Nephron (organoid): Measurements from ENCODE around the gene CEP19.

Experiments
- H3K27ac Mint-ChIP-seq, 3 experiments: 2 replicates each; pipeline ENCODE4 v1.8.0; 2020; ENCODE audit warnings: mixed read lengths in 3 of 3, mild to moderate bottlenecking in 2 of 3, moderate library complexity in 1 of 3
- H3K27me3 Mint-ChIP-seq: 2 replicates; pipeline ENCODE4 v1.8.0; 2021; ENCODE audit warnings: low read depth, mild to moderate bottlenecking, moderate library complexity, mixed read lengths
- H3K36me3 Mint-ChIP-seq: 2 replicates; pipeline ENCODE4 v1.8.0; 2020; ENCODE audit warnings: low read depth, mixed read lengths
- H3K4me1 Mint-ChIP-seq: 2 replicates; pipeline ENCODE4 v1.8.0; 2020; ENCODE audit warnings: mixed read lengths
- H3K4me3 Mint-ChIP-seq, 3 experiments: 2 replicates each; pipeline ENCODE4 v1.8.0; 2020; ENCODE audit warnings: mild to moderate bottlenecking in 3 of 3, mixed read lengths in 3 of 3, moderate library complexity in 2 of 3
- H3K9me3 Mint-ChIP-seq: 2 replicates; pipeline ENCODE4 v1.8.0; 2020; ENCODE audit warnings: mixed read lengths
- TF ChIP-seq, protein P1 (sequence below), 3 experiments: fragments of 200-600 bp; sonication (generic); IDR thresholded peaks; one replicate each; pipeline ENCODE4 v1.5.0; 2021; ENCODE audit warnings: antibody characterized with exemption in 3 of 3; ENCODE audit not compliant: unreplicated experiment in 3 of 3

Gene CEP19, protein sequence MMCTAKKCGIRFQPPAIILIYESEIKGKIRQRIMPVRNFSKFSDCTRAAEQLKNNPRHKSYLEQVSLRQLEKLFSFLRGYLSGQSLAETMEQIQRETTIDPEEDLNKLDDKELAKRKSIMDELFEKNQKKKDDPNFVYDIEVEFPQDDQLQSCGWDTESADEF

DNA sequence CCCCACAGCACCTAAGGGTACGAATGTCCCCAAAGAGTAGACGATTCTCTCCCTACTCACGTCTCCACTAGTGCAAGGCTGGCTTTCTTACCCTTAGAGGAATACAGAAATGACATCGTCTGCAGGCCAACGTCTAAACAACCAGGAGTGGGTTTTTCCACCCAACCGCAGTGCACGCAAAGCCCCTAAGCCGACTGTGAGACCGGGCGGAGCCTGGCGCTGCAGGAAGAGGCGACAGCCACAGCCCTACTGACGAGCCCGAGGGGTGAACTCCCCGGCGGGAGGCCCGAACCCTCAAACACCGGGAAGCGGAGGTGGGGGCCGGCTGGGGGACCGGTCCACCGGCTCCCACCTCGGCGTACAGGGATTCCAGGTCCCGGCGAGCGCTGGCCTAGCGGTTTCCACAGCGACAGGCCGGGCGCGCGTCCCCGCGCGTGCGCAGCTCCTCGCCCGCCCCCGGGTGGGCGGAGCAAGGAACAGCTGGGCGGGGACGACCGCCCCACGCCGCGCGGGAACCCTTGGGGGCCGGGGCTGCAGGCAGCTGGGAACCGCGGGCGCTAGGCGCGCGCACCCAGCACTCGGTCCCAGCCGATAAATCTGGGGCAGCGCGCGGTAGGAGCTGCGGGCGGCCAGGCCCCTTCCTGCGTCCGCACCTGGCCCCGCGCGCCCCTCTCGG lies at the start of gene CEP19, which contains the start of gene PIGX:
Gene CEP19 (minus strand): TSS at position 413 of the 676 bp plus-strand sequence. CDS start 3,593 bp downstream, outside the sequence.
Gene PIGX (plus strand): TSS at position 540 of the 676 bp plus-strand sequence.
- TF ChIP-seq, protein P1, sequence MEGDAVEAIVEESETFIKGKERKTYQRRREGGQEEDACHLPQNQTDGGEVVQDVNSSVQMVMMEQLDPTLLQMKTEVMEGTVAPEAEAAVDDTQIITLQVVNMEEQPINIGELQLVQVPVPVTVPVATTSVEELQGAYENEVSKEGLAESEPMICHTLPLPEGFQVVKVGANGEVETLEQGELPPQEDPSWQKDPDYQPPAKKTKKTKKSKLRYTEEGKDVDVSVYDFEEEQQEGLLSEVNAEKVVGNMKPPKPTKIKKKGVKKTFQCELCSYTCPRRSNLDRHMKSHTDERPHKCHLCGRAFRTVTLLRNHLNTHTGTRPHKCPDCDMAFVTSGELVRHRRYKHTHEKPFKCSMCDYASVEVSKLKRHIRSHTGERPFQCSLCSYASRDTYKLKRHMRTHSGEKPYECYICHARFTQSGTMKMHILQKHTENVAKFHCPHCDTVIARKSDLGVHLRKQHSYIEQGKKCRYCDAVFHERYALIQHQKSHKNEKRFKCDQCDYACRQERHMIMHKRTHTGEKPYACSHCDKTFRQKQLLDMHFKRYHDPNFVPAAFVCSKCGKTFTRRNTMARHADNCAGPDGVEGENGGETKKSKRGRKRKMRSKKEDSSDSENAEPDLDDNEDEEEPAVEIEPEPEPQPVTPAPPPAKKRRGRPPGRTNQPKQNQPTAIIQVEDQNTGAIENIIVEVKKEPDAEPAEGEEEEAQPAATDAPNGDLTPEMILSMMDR (IDR thresholded peaks at IDR 0.05; ENCODE audit: unreplicated experiment in 3 of 3): no peak
- peaks cover 13% of the 10 kb centered on the region for H3K4me1 Mint-ChIP-seq
- H3K4me3 Mint-ChIP-seq: peak within 1 kb of the TSS; percentile 92 to 97 (median 95)
- no peaks in the 10 kb centered on the region for H3K9me3 Mint-ChIP-seq
- no peaks in the 10 kb centered on the region for H3K27me3 Mint-ChIP-seq
- H3K27ac Mint-ChIP-seq: peak within 1 kb of the TSS; percentile 96 to 99 (median 97)
- no peaks in the 10 kb centered on the region for H3K36me3 Mint-ChIP-seq

DNA sequence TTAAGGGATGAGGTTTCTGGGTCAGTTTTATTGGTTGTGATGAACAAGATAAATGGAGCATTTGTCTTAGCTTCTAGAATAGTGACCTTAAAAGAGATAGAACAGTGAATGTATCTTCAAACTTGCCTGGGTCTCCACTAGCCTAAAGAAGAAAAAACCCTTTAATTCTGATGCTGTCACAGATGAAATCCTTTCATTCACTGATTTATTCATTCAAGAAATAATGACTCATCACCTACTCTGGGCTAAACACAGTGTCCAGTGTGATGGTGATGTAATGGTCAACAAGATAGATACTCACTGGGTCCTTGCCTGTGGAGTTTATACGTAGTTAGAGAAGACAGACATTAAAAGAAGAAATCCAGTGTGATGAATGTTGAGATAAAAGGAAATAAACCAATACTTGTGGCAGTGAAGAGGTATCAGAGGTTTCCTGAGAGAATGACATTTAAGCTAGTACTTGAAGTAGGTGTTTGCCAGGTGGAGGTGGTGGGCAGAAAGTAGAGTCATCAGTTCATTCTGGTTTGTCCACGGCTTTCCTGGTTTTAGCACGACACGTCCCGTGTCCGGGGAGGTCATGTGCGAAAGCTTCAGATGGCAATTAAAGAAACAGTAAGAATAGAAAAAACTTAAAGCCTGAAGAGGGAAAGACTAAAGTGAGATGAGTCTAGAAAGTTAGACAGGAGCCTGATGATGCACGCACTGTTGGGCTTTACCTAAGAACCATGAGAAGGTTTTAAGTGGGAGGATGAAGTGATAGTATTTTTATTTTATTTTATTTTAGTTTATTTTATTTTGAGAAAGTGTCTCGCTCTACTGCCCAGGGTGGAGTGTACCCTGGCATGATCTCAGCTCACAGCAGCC lies 46.1 kb upstream of the CEP19 start:
- H3K27me3 Mint-ChIP-seq: no peaks in the 10 kb centered on the region
- H3K27ac Mint-ChIP-seq: no peak overlapping the region
- no peak overlapping the region for H3K4me3 Mint-ChIP-seq
- no peaks in the 10 kb centered on the region for H3K4me1 Mint-ChIP-seq
- peaks cover 77% of the 10 kb centered on the region for H3K36me3 Mint-ChIP-seq
- H3K9me3 Mint-ChIP-seq: peaks cover 32% of the 10 kb centered on the region
- TF ChIP-seq, protein P1 (IDR thresholded peaks at IDR 0.05; ENCODE audit: unreplicated experiment in 3 of 3): no peak

DNA sequence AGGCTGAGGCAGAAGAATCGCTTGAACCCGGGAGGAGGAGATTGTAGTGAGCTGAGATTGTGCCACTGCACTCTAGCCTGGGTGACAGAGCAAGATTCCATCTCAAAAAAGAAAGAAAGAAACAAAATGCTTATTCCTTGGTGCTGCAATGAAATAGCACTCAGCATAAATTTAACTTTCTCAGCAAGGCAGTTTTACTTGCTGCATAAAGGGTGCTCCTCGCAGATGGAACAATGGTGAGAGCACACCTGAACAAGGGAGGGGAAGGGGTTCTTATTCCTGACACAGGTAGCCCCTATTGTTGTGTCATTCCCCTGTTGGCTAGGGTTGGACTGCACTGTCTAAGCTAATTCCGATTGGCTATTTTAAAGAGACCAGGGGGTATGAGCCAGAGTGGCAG lies 44.7 kb upstream of the CEP19 start:
- TF ChIP-seq, protein P1 (IDR thresholded peaks at IDR 0.05; ENCODE audit: unreplicated experiment in 3 of 3): no peak
- Mint-ChIP-seq H3K4me1 (no peaks in the 10 kb centered on the region), H3K36me3 (peaks cover 81% of the 10 kb centered on the region), H3K9me3 (peaks cover 27% of the 10 kb centered on the region), H3K27me3 (no peaks in the 10 kb centered on the region), H3K4me3 (no peak overlapping the region), H3K27ac (no peak overlapping the region)

DNA sequence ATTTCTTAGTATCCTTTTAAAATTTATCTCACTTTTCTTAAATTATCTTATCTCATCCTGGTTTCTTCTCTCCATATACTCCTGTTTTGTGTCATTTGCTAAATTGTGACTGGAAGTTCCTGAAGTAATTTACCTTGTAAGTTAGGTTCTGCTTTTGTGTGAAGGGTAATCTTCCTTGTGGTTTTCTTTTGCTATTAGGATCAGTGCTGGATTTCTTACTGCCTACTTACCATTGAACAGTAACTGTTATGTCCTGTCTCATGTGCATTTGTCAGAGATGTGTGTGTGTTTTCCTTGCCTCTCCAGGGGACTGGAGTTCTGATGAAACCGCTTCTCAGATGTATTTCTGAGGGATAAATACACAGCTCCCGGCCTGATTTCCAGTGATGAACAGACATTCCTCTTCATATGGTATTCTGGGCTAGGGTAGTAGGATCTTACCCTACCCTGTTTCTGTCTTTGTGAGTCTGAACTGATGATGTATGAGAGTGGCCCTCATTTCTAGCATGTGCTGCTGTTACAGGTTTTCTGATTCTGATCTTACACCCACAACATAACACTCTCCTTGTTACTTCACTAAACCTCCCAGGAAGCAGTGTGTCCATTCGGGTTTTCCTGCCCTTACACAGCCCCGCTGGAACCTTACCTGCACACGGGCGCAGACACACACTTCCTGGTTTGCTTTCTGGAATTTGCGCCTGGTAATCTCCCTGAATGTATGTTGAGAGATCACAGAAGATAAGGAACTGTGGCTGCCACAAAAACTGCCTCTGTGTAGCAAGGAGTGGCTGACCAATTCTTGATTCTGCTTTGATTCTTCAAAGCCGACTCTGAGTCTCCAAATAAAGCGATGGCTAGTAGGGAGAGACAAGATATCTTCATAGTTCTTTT lies 42.3 kb upstream of the CEP19 start:
- H3K4me1 Mint-ChIP-seq: no peaks in the 10 kb centered on the region

DNA sequence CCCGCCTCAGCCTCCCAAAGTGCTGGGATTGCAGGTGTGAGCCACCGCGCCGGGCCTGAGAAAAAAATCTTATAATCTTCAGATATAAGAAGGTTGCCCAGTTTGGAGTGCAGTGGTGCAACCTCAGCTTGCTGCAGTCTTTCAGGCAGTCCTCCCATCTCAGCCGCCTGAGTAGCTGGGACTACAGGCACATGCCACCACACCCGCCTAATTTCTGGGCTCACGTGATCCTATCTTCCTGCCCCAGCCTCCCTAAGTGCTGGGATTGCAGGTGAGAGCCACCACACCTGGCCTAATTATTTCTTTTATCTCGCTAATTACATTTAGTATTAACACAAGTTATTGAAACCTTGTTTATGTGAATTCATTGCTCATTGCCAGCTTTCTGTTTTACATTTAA lies 41.2 kb upstream of the CEP19 start:
- H3K27ac Mint-ChIP-seq: no peak overlapping the region

More for the DNA sequence above, 42.3 kb upstream of the CEP19 start:
- Mint-ChIP-seq H3K4me3 (no peak overlapping the region), H3K27me3 (no peaks in the 10 kb centered on the region), H3K9me3 (peaks cover 23% of the 10 kb centered on the region), H3K27ac (peak overlapping the region in 2 of 3 experiments; percentile 42 to 51), H3K36me3 (peaks cover 83% of the 10 kb centered on the region)
- TF ChIP-seq, protein P1 (IDR thresholded peaks at IDR 0.05; ENCODE audit: unreplicated experiment in 3 of 3): no peak

More for the DNA sequence above, 41.2 kb upstream of the CEP19 start:
- Mint-ChIP-seq H3K4me3 (no peak overlapping the region), H3K4me1 (no peaks in the 10 kb centered on the region), H3K9me3 (peaks cover 32% of the 10 kb centered on the region), H3K36me3 (peaks cover 84% of the 10 kb centered on the region), H3K27me3 (no peaks in the 10 kb centered on the region)
- TF ChIP-seq, protein P1 (IDR thresholded peaks at IDR 0.05; ENCODE audit: unreplicated experiment in 3 of 3): no peak
